Ovary (tissue), 3 donors: ENCODE results near the gene RASIP1.

Experiments used
- CTCF ChIP-seq, 3 donors: fragments of 450-650 bp in 2 of 3; fragments of 200-600 bp in 1 of 3; IDR thresholded peaks; one replicate each; pipeline versions ENCODE4 v1.5.1 to v1.8.0; 2016 to 2022; ENCODE audit warnings: antibody characterized with exemption in 3 of 3, mild to moderate bottlenecking in 1 of 3
- EP300 ChIP-seq: sonication (generic); formaldehyde crosslinking; IDR thresholded peaks from one replicate; pipeline ENCODE4 v1.6.1; 2017; ENCODE audit warnings: antibody characterized with exemption
- POLR2A ChIP-seq: fragments of 450-650 bp; IDR thresholded peaks from one replicate; pipeline ENCODE4 v1.6.1; 2017; ENCODE audit warnings: antibody characterized with exemption, mild to moderate bottlenecking, moderate library complexity
- donor health status: DM: no; HTN: no; CAD: no.

DNA sequence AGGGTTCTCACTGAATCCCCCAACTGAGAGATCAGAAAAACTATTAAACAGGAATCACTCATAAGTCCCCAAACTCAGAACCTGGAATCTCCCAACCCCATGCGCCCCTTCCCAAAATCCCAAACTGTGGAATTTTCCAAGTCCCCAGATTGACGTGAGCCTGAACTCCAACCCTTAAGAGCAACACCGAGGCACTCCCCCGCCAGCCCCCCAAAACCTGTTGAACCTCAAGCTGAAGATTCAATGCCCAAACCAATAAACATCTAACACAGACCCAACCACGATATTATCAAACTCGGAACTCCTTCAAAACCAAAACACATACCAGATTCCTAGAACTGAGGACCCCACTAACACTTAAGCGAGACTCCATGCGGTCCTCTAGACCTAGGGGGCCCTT, 5.7 kb upstream of the RASIP1 start:
- TF ChIP-seq CTCF (IDR thresholded peaks at IDR 0.05) = no peak
- no peak for TF ChIP-seq EP300
- TF ChIP-seq POLR2A = no peak
